Stimulated activated CD4-positive, alpha-beta T cell treated with anti-CD3 and anti-CD28 coated beads, Interleukin-1b, Interleukin-23, amount 100 ng/mL, for 48 hours (primary cell): Measurements from ENCODE around the gene HS6ST1.

ENCODE experiments used
- DNase-seq: peaks from one replicate; pipeline ENCODE4 v3.0.0-alpha.2; 2020

Gene HS6ST1

DNA sequence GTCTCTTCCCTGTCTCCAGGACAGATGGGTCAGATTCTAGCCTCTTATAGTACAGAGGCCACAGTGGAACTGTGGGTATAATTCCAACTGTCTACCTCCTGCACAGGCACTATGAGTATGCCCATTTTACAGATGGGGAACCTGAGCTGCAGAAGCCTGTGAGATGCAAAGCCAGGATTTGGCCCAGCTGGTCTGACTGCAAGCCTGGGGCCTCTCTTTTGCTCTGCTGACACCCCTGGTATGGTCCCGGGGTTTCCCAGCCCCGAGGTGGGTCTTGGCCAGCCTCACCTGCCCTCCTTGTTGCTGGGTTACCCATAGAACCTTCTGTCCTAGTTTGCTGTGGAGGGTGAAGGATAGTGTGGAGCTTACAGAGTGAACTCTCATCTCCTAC is 9.8 kb downstream of the HS6ST1 start:
- DNase-seq: no peak

DNA sequence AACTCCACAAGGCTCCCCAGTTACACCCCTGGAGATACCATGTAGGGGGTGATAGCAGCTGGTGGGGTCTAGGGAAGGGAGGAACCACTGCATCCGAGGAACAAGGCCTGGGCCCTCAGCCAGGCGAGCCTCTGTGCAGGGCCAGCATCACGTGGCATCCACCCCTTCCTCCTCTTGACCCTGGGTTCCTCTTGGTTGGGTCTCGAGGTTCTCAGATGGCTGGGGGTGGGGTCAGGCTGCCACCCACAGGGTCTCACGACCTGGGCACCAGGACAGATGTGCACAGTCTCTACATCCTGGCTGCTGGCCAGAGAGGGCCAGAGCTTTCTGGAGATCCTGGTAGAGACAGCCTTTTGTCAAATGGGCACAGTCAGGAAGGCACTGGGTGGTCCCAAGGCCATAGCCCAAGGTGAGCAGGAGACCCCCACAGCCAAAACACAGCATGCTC is 10.4 kb downstream of the HS6ST1 start:
- DNase-seq: no peak

DNA sequence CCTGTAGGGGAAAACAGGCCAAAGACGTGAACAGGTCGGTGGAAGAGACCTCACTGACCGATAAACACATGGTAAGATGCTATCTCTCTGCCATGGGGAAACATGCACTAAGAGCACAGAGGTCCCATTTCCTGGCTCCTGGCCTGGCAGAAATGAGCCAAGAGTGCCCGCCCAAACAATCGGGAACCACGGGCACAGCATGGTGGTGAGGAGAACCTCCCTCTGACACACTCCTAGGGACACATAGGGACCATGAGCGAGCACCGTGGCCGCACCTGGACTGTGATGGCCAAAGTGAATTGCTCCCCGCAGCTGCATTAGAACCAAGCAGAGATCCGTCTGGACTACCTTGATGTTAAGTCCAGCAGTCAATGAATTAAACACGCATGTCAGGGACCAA is 11.1 kb downstream of the HS6ST1 start:
- DNase-seq: no peak

DNA sequence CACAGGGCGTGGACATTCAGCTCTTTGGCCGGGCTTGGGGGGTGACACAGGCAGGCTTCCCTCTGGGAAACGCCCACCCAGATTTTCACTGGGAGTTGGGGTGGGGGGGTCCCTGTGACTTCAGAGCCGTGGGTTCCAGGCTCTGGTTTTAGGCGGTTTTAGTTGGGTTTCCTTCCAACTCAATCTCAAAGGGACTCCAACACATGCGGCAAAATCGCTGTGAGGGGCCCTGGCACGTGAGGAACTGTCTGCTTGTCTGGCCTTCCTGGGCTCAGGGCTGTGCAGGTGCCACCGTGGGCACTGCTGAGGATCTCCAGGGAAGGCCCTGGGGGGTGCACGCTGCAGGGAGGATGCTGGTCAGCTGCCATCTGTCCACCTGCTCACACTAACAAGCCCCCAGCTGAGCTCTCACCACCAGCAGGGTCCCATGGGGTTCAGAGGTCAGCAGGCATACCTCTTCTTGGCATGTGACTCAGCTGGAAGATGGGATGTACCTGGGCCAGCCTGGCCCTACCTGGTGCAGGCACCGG is 11.7 kb downstream of the HS6ST1 start:
- DNase-seq: no peak

DNA sequence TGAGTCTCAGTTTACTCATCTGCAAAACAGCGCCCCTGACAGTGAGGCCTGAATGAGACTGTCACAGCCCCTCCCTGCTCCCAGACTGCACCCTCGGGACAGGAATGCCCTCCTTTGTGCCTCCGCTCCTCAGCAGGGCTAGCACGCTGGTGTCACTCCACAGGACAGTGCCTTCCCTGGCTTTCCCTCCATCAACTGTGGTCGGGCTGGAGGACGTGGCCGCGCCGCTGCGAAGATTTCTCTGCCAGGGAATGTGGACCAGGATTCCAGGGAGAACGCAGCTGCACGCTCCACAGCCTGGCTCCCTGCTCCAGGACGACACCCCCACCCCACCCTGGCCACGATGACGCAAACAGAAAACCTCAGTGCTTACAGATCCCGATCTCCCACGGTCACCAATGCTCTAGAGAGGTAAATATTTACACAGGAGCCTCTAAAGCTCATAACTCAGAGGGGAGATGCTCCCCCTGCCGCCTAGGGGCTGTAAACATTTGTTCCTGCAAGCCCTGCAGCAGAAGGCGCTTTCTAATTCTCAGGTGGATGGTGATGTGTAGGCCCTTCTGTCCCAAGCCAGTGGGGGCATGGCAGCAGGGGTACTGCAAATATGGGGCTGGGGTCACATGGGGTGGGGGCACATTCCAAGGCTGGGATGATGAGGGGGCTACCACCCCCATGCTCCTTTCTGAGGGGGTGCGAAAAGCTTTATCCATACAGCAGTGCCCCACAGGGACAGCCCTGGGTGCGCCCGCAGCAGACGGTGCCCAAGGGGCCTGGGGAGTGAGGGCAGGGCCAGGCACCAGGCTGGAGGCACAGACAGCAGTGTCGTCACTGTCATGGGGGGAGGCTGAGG is 12.4 kb downstream of the HS6ST1 start:
- DNase-seq: no peak

DNA sequence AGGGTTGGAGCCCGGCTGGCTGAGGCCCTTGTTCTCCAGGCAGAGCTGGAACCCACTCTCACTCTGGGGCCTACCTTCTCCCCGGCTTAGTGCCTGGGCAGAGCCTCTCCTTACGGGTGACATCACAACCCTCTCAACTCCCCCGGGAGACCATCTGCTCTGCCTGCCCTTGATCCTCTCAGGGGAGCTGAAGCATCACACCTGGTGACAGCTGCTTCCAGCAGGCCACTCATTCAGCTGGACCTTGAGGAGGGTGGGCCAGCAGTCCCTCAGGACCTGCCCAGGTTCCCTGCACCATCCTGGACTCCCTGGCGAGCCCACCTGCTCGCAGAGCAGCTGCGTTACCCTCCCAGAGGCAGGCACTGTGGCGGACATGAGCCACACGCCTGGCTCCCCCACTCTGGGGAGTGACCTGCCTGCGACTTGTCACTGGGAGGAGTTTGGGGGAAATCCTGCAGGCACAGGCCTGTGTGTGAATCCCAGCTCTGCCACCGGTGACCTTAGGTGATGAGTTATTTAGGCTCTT is 13.1 kb downstream of the HS6ST1 start:
- no peak for DNase-seq

GRCh38 chr2:128304715-128305554 is 13.7 kb downstream of the HS6ST1 start:
- DNase-seq: no peak

DNA sequence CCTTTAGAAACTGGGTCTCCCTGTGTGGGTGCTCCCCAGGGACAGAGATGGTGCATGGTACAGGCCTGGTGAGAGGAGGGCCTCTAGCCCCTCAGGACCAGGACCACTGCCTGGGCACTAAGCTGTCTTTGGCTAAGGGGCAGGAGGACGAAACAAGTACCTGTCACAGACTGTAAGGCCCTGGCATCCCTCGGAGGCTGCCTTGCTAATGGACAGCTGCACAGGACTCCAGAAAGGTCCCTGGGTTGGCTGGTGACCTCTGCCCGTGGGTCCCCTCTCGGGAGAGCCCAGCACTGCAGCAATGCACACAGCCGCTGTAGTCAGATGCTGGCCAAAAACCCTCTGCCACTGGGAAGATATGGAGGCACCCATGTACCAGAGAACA is 14.3 kb downstream of the HS6ST1 start:
- no peak for DNase-seq

DNA sequence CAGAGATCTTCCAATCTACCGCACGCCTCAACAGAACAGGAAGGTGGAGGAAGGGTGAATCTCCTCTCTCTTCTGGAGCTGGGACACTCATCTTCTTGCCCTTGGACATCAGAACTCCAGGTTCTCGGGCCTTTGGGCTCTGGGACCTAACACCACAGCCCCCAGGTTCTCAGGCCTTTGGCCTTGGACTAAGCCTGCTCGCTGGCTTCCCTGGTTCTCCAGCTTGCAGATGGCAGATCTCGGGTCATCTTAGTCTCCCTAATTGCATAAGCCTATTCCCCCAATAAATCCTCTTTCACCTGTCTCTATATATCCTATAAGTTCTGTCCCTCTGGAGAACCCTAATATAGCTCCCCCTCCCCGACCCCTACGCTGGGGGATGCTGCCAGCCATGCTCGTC is 14.8 kb downstream of the HS6ST1 start:
- DNase-seq: no peak

DNA sequence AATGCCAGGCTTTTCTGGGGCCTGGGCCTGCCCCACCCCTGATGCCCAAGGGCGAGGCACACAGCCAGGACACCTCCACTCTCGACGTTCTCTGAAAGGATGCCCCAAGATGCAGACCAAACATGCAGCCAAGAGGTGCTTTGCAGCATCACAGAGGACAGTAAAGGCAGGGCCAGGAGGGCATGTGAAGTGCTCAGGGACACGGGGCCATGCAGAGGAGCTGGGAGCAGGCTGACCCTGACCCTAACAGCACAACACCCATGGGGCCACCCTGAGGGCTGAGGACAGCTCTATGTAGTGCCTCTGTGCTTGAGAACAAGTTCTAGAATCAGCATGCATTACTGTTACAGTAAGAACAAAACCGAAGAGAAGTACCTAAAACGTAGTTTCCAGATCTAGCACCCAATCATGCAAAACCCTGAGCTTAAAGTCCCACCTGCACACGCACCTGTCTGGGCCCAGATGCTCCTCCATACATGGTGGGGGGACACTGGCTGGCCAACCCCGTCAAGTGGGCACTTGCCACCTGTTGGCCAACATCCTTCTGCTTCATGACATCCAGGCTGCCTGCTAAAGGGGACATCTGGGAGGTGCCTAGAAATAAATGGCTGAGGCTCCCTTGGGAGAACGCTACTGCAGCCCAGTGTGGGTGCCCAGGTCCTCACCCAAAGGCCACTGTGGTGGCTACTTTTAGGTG is 15.4 kb downstream of the HS6ST1 start:
- DNase-seq: no peak

- DNase-seq: no peak
Observed at GRCh38 chr2:128302744-128303067, 16.0 kb downstream of the HS6ST1 start.

DNA sequence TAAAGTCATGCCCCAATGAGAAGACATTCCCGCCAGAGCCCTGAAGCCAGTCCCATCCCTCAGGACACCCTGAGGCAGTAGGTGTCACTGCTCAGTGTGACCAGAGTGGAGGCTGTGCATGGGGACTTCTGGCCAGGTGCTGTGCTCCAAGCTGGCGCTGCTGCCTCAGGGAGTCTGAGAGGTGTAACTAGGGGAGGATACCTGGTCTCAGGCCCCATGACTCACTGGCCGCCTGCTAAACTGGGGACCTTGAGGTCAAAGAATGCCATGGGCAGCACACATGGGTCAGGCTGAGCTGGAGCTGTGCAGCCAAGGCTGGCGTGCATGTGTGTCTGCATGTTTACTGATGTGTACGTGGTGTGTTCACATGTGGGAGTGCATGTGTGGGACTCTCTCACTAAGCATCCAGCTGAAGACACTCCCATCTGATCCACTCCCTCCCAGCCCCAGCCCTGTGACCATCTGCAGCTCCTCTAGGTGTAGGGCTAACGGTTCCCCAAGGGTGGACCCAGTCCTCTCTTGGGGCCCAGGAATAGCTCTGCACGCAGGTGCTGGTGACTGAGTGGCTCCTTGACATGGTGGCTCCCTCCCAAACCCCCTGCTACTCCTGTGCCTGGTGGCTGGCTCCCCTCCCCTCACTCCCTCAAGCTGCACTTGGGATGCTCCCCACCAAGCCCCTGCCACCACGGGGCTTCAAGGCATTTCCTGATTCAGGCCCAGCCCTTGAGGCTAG is 16.5 kb downstream of the HS6ST1 start:
- no peak for DNase-seq

DNA sequence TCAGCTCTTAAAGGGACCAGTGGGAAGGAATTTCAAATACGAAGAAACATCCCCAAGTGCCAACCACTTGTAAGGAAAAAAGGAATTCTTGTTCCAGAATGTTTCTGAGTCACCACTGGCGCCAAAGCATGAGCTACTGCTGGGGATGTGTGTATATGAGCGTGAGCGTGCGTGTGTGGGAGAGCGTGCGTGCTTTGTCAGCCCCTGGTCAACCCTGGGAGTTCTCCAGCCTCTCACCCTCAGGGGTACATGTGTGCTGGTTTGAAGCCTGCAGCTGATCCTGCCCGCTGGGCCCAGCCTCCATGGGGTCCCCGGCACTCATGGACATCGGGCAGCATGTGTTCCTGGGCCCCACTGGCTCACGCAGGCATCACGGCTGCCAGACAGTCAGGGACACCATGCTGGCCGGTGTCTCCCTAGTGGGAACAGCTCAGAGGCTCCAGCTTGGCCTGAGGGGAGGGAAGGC is 17.1 kb downstream of the HS6ST1 start:
- DNase-seq: no peak

DNA sequence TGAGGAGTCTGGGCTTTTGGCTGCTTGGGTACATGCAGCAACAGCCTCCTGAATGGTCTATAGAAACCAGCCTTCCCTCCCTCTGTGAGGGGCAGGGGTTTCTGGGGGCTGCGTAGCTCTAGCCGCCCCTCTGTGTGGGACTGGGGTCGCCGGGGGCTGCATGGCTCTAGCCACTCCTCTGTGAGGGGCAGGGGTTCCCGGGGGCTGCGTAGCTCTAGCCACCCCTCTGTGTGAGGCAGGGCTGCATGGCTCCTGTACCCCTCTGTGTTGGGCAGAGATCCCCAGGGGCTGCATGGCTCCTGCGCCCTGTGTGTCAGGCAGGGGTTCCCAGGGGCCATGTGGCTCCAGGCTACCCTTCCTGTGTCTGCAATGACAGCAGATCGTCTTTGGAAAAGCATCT is 17.6 kb downstream of the HS6ST1 start:
- DNase-seq: no peak

DNA sequence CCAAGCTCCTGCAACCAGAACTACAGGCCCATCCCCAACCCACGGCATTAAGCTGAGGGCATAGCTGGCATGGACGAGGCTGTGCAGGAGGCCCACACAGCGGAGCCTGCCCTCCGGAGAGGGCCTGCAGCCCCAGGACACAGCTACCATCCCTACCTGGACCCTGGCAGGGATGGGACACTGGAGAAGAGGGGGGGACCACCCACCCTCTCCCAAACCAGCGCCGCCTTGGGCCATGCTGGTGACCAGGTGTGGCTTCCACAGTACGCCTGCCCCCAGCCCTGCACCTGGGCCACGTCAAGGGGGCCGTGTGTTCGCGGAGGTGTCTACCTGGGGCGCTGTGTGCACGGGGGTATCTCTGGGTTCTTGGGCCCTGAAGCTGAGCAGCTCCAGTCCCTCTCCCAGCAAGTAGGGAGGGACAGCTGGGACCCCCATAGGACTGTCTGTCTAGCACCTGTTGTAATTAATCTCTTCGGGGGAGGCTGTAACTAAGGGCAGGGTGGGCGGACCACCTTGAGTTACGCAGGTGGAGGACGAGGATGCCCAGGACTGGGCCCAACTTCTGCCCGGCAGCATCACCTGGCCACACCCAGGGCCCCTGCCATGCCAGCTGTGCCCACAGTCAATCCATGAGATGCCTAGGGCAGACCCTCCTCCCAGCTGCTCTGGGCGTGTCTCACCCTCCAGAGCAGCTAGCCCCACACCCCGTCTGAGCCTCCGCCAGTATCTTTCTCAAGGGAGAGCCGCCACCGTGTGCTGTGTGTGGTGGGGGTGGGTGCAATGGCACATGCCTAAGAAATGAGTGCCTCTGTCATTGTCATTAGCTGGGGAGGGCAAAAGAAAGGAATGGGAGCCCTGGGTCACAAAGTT is 18.3 kb downstream of the HS6ST1 start:
- DNase-seq: no peak

GRCh38 chr2:128299628-128300027 is 19.0 kb downstream of the HS6ST1 start:
- no peak for DNase-seq

GRCh38 chr2:128298846-128299507 is 19.7 kb downstream of the HS6ST1 start:
- no peak for DNase-seq

DNA sequence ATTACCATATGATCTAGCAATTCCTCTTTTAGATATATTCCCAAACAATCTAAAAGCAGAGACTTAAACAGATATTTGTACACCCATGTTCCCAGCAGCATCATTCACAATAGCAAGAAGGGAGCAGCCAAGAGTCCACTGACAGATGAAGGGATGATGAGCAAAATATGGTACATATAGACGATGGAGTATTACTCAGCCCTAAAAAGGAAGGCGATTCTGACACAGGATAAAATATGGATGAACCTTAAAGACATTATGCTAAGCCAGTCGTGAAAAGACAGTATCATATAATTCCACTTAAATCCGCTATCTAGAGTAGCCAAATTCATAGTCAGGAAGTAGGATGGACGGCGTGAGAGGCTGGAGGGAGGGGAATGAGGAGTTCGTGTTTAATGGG is 20.4 kb downstream of the HS6ST1 start:
- DNase-seq: no peak

- no peak for DNase-seq
Observed at GRCh38 chr2:128293870-128294455, 24.7 kb downstream of the HS6ST1 start.

- no peak for DNase-seq
Observed at GRCh38 chr2:128293426-128293755, 25.3 kb downstream of the HS6ST1 start.
